Epidermal melanocyte (primary cell): ENCODE data around the gene PLBD2.

Experiments
- DNase-seq: peaks from one replicate; pipeline ENCODE4 v3.0.0; 2011; ENCODE audit warnings: low spot score; ENCODE audit not compliant: insufficient read length

The PLBD2 gene

GRCh38 chr12:113440336-113440735, 81.9 kb downstream of the PLBD2 start:
- DNase-seq: no peak
